GM18868 (cell line): ENCODE results near the gene FOXL2NB.
"Not testable (repeated sequence)": the region's sequence is repeated elsewhere in the genome, so short reads cannot be mapped to it uniquely, and the experiment has no call there.

Experiments used
- ATAC-seq: cut with Tn5 transposase; IDR thresholded peaks from one replicate; pipeline ENCODE4 v1.9.1; 2021; ENCODE audit warnings: mild to moderate bottlenecking, moderate library complexity; ENCODE audit not compliant: unreplicated experiment

Gene FOXL2NB

GRCh38 chr3:138946663-138947494 is at the start of gene FOXL2NB, which contains the start of gene FOXL2:
FOXL2NB (plus strand) TSS chr3:138947217; CDS start chr3:138947365, 148 bp downstream.
FOXL2 (minus strand) TSS chr3:138947137; CDS start chr3:138946722, 415 bp downstream.
- no peak for ATAC-seq

- no peak for ATAC-seq
These were observed 48.7 kb upstream of the FOXL2NB start for GRCh38 chr3:138898301-138898700.

GRCh38 chr3:138898708-138899107 is 48.3 kb upstream of the FOXL2NB start:
- ATAC-seq: no peak

GRCh38 chr3:138899351-138899991 is 47.5 kb upstream of the FOXL2NB start:
- ATAC-seq: no peak

- no peak for ATAC-seq
These were observed 45.5 kb upstream of the FOXL2NB start for GRCh38 chr3:138901567-138901966.

GRCh38 chr3:138902171-138902570 is 44.8 kb upstream of the FOXL2NB start:
- ATAC-seq: no peak

- ATAC-seq: no peak
These were observed 39.5 kb upstream of the FOXL2NB start for GRCh38 chr3:138907539-138907938.

- no peak for ATAC-seq
These were observed 38.2 kb upstream of the FOXL2NB start for GRCh38 chr3:138908846-138909245.

- no peak for ATAC-seq
These were observed 37.1 kb upstream of the FOXL2NB start for GRCh38 chr3:138909904-138910303.

GRCh38 chr3:138911621-138912020 is 35.4 kb upstream of the FOXL2NB start:
- ATAC-seq: no peak

GRCh38 chr3:138912237-138912636 is 34.8 kb upstream of the FOXL2NB start:
- ATAC-seq: no peak

- no peak for ATAC-seq
These were observed 33.3 kb upstream of the FOXL2NB start for GRCh38 chr3:138913766-138914165.

GRCh38 chr3:138914870-138915502 is 32.0 kb upstream of the FOXL2NB start:
- peak; percentile 19 for ATAC-seq

- ATAC-seq: peak; percentile 84
These were observed 31.2 kb upstream of the FOXL2NB start for GRCh38 chr3:138915503-138916498.

- ATAC-seq: no peak
These were observed 30.2 kb upstream of the FOXL2NB start for GRCh38 chr3:138916824-138917223.

GRCh38 chr3:138919325-138919724 is 27.7 kb upstream of the FOXL2NB start:
- no peak for ATAC-seq

GRCh38 chr3:138921316-138922292 is 25.4 kb upstream of the FOXL2NB start:
- no peak for ATAC-seq

GRCh38 chr3:138922400-138922799 is 24.6 kb upstream of the FOXL2NB start:
- not testable (repeated sequence) for ATAC-seq

- ATAC-seq: peak; percentile 94
These were observed 23.5 kb upstream of the FOXL2NB start for GRCh38 chr3:138923531-138923994.
